Activated CD4-positive, CD25-positive, alpha-beta regulatory T cell treated with anti-CD3 and anti-CD28 coated beads, Interleukin-2, amount 50 U/mL, for 72 hours (primary cell): Measurements from ENCODE around the gene LIPT2.
"Not testable (repeated sequence)": the region's sequence is repeated elsewhere in the genome, so short reads cannot be mapped to it uniquely, and the experiment has no call there.

Experiments
- DNase-seq: peaks from one replicate; pipeline ENCODE4 v3.0.0; 2021

LIPT2 gene

DNA sequence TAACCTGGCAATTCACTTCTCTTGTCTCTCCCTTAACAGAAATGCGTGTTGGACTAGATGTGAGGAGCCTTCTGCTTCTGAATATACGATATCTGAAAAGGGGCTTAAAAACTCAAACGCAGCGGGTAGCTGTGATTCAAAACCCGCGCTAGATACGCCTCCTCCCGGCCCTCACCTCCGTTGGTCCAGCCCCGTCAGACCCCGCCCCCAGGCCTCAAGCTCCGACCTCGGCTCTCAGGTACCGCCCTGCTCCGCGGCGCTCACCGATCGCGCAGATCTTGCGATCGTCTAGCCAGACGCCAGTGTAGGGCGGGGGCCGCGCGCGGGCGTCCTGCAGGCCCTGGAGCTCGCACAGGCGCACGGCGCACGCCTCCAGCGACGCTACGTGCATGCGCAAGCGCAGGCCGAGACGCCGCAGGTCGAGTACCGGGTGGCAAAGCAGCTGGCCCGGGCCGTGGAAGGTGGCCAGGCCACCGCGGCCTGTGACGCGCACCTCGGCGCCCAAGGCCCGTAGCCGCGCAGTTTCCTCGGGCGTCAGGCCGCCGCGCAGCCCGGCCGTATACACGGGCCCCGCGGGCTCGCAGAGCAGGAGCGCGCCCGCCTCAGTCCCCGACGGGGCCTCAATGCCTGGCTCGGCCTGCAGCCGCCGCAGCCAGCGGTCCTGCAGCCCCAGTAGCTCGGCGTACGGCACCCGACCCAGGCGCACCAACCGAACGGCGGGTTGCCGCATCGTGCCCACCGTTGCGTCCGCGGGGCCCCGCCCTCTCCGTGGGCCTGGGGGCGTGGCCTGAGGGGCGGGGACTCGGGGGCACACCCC, at the start of gene LIPT2:
LIPT2 (minus strand) TSS at position 751 of the 817 bp plus-strand sequence; CDS start at position 730, 21 bp downstream.
- DNase-seq, result peak; percentile 96

DNA sequence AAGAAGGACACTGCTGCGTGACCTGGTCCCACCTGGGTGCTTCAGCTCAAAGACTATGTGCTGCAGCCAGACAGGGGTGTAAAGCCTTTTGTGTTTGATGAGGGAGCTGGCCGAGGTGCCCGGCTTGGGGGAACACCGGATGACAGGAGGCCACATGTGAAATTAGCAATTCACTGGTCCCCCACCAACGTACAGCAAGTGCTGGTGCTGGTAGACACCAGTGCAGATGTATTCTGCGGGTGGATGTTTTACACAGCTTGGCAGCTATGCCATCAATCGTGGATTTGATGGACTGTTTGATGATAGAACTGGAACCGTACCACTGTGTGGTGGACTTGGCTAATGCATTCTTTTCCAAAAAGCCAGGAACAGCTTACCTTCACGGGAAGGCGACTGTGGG, 47.9 kb upstream of the LIPT2 start:
- no peak for DNase-seq

DNA sequence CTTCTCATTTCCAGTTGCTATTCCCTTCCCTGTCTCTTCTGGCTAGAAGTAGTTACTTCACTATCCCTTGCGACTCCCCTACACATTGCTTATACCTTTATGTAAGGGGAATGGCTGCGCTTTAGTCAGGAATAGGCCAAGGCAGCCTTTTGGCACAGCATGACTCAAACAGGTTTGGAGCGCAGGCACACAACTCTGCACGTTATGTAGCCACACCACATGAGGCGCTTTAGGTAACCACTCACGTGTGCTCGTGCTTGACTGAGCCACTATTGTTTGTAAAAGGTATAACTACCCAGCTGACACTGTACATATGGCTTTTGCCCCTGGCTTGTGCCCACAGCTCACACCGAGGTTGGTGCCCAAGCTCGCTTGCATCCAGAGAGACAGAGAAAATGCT, 46.7 kb upstream of the LIPT2 start:
- no peak for DNase-seq

DNA sequence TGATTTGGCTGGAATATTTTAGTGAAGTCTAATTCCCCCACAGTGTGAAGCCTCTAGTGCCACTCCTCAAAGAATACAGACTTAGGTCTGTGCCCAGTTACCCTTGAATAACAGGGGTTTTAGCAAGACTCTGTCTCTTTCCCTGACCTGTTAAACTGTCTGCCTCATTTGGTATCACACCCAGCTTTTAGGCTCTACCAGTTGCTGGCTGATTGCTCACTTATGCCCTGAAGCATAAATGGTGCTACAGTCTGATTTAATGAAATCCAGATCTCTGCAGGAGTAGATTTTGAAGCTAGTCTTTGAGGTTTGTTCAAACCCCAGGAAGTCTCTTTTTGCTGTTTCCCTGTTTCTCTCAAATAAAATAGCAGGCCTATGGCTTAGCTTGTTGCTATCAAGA, 45.2 kb upstream of the LIPT2 start:
- DNase-seq, result no peak

DNA sequence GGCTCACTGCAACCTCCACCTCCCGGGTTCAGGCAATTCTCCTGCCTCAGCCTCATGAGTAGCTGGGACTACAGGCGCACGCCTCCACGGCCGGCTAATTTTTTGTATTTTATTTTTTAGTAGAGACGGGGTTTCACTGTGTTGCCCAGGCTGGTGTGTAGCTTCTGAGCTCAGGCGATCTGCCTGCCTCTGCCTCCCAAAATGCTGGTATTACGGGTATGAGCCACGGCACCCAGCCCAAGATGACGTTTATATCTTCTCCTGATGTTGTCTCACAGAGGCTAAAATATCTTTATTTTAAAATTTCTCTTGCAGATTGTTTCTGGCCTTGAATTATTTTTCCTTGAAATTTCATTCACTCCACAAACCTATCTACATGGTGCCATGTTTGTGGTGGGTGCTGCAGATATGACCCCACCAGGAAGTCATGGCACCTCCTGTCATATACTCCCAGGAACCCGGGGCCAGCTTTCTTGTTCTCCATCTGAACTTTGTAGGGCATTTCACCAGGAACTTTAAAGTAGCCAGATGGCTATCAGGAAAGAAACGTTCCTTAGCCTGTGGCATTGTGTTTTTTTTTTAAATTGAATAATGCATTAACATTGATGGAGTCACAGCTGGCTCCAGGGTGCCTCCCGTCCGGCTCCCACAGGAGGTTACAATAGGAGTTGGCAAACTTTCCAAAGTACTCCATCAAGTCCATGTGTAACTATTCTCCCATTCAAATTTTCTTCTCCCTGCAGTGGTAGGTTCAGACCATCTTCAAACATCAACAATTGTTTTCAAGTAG, 42.0 kb upstream of the LIPT2 start:
- no peak for DNase-seq

DNA sequence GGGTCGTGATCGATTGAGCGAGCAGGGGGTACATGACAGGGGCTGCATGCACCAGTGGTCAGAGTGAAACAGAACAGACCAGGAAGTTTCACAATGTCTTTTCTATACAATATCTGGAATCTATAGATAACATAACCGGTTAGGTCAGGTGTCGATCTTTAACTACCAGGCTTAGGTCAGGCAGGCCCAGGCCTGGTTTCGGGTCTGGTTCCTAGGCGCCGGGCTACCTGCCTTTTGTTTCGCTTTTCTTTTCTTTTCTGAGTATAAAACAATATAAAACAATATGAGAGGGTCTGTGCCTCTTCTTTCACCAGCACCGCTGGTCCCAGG, 41.4 kb upstream of the LIPT2 start:
- DNase-seq, result not testable (repeated sequence)

DNA sequence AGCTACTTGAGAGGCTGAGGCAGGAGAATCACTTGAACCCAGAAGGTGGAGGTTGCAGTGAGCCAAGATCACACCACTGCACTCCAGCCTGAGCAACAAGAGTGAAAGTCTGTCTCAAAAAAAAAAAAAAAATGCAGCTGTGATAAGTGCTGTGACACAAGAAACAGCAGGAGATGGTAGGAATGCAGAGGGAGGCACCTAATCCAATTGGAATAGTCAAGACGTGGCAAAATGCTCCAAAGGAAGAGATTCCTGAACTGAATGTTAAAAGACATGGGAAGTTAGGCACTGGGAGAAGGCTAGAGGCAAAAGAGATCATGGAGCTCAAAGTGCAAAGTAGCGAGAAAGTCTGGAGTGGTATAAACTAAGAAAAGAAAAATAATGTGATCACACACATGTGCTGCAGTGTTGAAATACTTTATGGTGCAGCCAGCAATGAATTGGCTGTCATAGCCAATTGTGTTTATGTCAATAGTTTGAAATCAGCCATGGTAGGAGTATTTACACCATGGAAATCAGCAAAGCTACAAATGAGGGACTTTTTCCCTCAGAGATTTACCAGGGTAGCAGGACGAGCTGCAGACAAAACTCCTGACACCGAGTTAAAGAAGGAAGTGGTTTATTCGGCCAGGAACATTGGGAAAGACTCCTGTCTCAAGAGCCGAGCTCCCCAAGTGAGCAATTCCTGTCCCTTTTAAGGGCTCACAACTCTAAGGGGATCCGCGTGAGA, 40.9 kb upstream of the LIPT2 start:
- no peak for DNase-seq

DNA sequence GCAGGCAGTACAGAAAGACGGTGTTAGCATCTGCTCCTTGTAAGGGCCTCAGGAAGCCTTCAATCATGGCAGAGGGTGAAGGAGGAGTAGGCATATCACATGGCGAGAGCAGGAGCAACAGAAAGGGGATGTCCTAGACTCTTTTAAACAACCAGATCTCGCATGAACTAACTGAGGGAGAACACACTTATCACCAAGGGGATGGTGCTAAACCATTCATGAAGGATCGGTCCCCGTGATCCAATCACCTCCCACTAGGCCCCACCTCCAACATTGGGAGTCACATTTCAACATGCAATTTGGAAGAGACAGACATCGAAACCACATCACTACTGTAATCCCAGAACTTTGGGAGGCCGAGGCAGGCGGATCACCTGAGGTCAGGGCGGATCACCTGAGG, 39.9 kb upstream of the LIPT2 start:
- DNase-seq, result no peak

DNA sequence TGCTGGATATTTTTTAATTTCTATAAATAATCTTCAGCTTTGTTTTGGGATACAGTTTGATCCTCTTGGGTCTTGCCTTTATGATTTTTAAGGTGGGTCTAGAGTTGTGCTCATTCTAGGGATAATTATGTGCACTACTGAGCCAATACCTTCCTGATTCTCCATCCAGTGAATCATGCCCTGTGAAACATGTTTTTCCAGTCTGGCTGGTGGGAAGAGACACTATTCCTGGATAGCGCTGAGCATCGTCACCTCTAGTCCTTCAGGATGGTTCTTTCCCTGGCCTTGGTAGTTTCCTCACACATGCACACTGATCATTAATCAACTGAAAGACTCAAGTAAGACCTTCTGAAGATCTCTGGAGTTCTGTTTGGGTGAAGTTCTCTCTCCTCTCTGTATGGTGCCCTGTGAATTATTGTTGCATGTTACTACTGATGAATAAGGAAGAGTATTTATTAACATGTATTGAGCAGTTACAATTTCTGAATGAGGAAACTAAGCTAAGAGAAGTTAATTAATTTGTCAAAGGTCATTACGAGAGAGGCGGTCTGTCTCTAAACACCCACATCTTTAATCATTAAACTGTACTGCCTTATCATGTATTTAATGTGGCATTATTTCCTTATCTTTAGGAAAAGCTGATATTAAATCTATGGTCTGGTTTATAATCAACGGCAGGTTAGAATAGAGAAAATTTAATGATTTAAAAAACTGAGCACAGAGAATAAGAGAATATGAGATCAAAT, 39.1 kb upstream of the LIPT2 start:
- no peak for DNase-seq

DNA sequence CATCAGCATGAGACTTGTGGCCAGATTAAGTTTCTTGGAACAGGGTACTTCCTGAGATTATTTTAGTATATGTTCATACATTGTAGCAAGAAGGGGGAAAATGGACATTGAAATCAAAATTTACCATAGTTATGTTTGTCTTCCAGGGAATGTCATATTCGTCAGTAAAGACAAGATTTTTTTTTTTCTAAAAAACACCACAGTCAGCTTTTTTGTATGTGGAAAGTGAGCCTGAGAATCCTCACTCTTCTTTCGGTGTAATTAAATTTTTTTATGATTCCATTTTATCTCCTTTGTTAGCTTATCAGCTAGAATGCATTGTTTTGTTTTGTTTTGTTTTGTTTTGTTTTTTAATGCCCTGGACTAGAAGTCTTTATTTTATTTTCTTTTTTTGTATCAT, 31.5 kb upstream of the LIPT2 start:
- DNase-seq, result no peak

DNA sequence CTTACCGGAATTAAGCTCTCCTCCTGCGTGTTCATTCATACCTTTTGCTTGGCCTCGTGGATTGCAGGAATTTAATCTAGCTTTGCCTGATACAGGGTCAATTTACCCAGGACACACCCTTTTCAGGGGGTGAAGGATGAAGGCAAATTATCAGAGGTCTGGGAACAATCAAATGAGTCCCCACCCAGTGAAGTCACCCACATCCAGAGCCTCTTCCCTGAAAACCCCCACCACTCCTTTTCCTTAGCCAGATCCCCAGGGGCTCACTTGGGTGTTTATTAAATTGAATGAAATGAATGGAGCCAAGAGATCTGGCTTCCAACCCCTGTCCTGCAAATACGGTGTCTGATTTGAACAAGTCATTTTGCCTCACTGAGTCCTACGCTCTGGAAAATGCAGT, 31.0 kb upstream of the LIPT2 start:
- no peak for DNase-seq

DNA sequence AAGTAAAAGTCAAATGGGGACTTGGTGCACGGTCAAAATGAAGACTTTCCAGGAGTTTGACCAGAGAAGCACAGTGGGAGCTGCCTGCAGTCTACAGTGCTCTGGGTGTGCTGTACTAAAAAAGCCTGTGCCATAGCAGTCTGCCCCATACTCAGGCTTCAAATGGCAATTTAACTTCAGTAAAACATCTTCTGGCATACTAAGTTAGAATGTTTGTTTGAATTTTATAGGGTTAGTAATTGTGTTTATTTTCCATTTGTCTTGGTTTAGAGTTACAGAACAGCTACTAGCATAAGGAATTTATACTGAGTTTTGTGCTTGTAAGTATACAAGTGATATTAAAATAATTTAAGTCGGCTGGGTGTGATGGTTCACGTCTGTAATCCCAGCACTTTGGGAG, 29.3 kb upstream of the LIPT2 start:
- no peak for DNase-seq

DNA sequence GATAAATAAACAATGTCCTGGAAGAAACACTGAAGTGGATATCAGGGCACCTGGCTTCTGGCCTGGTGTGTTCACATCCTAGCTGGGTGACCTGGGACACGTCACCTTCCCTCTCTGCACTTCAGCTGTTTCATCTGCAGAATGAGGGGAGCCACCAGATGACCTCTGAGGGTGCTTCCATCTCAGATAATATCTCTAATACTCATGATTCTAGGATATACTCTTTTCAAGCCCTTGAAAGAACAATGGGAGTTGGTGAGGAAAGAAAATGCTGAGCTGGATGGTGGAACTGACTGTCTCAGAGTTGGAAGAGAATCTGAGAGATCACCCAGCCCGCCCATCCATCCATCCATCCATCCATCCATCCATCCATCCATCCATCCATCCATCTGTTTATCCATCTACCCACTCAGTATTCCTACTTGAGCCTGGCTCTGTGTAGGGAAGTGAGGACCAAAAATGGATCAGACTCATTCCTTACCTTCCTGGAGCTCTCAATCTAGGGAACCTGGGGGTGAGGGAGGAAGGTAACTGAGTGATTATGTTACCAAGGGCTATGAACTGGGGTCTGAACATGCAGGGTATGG, 28.2 kb upstream of the LIPT2 start:
- no peak for DNase-seq

DNA sequence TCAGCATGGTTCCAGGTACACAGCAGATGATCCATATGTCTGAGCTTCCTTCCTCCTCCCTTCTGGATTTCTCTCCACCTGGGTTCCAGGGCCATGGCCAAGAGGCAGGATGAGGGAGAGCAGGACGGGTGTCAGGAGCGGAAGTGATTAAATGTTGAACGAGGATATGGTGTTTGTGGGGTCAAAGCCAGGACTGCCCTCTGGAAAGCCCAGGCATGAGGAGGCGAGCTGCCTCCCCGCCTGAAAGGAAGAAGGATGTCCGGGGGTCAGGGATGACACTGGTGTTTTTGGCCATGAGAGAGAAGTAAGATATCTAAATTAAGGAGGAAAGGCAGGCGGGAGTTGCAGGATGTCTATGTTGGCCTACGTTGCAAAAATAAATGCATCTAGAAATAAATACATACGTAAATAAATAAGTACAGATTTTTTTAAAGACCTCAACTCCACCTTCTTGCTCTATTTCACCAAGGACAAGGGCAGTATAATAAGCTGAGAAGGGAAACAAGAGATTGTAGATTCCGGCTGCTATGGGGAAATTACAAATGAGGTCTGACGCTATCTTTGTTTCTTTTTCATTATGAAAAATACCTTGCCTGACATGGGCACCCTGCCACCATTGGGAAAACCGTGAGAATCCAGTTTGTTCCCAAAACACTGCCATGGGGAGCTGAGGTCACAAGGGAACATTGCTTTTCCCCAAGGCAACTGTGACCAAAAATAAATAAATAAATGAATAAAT, 27.6 kb upstream of the LIPT2 start:
- no peak for DNase-seq

DNA sequence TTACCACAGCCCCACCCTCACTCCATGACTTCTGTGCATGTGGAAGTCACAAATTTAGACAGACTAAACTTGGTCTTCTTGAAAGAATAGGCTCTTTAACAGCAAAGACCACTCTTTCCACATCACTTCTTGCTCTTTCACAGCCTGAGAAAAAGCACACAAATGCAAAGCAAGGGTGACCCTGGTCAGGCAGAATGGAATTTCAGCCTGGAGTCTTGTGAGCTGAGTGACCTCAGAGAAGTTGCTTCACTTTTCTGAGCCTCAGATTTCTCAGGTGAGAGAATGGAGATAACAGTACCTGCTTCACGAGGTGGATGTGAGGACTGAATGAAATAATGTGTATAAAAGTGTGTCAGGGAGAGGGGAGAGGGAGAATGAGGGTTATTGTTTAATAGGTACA, 26.8 kb upstream of the LIPT2 start:
- no peak for DNase-seq

DNA sequence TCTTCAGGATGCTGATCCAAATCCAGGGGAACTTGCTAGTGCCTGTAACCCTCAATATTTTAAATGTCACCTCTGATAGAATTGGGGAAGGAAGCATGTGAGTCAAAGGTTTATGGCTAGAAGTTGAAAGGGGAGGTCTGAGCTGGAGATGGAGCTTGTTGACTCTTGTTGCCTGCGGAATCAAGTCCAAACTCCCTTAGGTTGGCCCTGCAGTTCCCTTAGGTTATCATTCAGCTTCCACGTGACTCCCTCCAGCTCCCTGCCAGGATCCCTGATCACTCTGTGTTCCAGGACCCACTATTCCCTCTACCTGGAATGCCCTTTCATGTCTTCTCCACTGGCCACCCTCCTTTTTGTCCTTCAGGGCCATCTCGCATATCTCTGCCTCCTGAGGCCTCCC, 26.2 kb upstream of the LIPT2 start:
- DNase-seq, result no peak

DNA sequence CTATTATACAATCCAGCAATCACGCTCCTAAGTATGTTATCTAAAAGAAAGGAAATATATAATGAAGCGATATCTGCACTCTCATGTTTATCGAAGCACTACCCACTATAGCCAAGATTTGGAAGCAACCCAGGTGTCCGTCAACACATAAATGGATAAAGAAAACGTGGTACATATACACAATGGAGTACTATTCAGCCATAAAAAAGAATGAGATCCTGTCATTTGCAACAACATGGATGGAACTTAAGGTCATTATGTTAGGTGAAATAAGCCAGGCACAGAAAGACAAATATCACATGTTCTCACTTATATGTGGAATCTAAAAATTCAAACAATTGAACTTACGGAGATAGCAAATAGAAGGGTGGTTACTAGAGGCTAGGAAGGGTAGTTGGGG, 24.1 kb upstream of the LIPT2 start:
- DNase-seq, result not testable (repeated sequence)

DNA sequence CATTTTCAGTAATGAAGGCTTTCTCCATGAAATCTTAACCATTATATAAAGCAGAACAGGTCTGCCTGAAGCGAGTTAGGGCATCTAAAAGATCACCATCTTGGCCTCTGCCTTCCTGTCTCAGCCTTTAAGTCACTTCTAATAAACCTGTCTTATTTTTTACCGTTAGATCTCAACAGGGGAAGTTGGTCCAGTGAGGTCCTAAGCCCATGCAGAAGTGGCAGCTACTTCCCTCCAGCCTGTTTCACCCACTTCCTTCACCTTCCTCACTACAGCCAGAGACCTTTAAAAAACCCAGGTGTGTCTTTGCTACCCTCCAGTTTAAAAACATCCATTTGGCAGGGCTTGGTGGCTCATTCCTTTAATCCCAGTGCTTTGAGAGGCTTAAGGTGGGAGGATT, 14.1 kb upstream of the LIPT2 start:
- DNase-seq, result no peak

DNA sequence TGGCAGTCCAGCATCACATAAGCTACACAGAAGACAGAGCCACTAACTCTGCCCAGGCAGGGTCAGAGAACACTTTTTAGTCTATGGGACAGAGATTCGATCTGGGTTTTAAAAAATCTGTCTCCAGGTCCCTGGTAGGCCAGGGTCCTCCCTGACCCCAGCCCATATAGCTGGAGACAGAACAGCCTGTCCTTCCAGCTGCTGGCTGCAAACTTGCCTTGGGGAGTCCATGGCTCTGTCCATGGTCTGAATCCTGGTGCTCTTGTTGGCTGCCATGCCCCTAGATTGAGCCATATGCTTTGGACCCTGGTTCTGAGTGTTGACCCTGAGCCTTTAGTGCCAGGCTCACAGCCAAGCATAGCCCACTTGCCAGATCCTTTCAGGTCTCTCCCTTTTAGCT, 13.3 kb upstream of the LIPT2 start:
- no peak for DNase-seq

DNA sequence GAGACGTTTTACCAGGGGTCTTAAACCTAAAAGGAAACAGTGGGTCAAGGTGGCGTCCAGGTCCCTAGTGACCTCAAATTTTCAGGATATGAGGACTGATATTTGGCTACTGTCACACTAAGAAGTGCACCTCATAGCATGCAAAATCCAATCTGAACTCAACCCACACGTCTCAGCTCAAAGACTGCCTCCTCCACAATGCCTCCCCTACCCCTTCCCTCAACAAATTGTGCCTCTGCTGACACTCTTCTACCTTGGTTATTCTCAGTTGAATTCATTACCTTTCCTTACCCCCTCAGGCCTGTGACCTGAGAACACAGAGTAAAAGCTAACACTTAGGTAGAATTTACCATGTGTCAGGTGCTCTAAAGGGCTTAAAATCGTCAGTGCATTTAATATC, 12.4 kb upstream of the LIPT2 start:
- no peak for DNase-seq

DNA sequence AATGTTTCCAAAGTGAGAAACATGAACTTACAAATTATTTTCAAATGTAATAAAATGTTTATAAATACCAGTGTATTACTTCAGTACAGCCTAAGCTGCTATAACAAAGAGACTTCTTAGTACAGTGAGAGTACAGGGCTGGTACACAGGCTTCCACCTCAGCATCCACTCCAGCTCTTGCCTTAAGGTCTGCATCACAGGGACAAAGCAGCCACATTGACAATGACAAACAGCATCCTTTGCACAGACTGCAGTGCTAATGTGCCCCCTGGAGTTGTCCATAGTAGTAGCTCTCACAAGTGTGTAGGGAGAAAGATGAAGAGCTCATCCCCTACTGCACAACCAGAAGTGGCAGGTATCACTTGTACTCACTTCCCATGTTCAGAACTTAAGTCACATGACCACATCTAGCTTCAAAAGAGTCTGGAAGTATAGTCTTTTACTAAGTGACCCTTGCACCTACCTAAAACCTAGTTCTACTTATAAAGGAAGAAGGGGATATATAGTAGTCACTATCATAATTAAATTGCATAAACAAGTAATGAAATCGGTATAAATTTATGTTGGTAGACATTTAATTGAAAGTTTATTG, 10.7 kb upstream of the LIPT2 start:
- no peak for DNase-seq

DNA sequence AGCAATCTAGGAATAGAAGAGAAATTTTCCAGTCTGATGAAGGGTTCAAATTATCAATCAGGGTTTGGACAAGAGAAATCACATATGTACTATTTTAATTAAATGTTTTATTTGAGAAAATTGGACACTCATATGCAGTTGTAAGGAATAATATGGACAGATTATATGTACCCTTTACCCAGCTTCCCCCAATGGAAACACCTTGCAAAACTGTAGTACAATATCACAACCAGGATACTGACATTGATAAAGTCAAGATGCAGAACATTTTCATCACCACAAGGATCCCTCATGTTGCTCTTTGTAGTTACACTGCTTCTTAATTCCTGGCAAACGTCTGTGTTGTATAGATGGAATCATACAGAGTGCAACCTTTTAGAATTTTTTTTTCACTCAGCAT, 1.4 kb upstream of the LIPT2 start:
- no peak for DNase-seq
